Upper lobe of right lung (tissue), 1 donor: ENCODE measurements around the gene GNA14. TPM values are rescaled to one million over a fixed set of nuclear protein-coding genes. Genes with fewer than 3 reads are reported as not detected.
A peak's percentile ranks its signal among the peaks of the same experiment; 100 is the strongest.

Experiments
- ATAC-seq: fragments of 200-7000 bp; cut with Tn5 transposase; one replicate; pipeline ENCODE4 v1.9.1; 2020; ENCODE audit warnings: mild to moderate bottlenecking, moderate library complexity
- DNase-seq: peaks from one replicate; pipeline ENCODE4 v3.0.0-alpha.2; 2020
- H3K27ac ChIP-seq: fragments of 200-600 bp; one replicate; pipeline ENCODE4 v1.8.0; 2022
- H3K27me3 ChIP-seq: fragments of 200-600 bp; one replicate; pipeline ENCODE4 v1.8.0; 2022; ENCODE audit warnings: mild to moderate bottlenecking
- H3K36me3 ChIP-seq: fragments of 200-600 bp; one replicate; pipeline ENCODE4 v1.8.0; 2022
- H3K4me1 ChIP-seq: fragments of 200-600 bp; one replicate; pipeline ENCODE4 v1.8.0; 2022
- H3K4me3 ChIP-seq: fragments of 200-600 bp; one replicate; pipeline ENCODE4 v1.8.0; 2022; ENCODE audit warnings: mild to moderate bottlenecking
- H3K9me3 ChIP-seq: fragments of 200-600 bp; one replicate; pipeline ENCODE4 v1.8.0; 2022
- intact Hi-C: fragments of 100-400 bp; cut with DNase I; formaldehyde crosslinking; loops from one replicate; pipeline ENCODE4 v1.11.0; 2022
- total RNA-seq: library from RNA; stranded (reverse); fragmentation: NEBNext Ultra II Directional; extraction: Animal tissue kit (Norgen Biotek cat#: 25700); gene quantifications from one replicate; pipeline ENCODE4 v1.2.1, GENCODE V29; 2021
- TF ChIP-seq, protein P1 (sequence below): fragments of 200-600 bp; IDR thresholded peaks from one replicate; pipeline ENCODE4 v1.8.0; 2022; ENCODE audit warnings: antibody characterized with exemption
- donor health status: DM: no; HTN: yes; CAD: no; lungs with severe emphysema.

The GNA14 gene
- total RNA-seq, 1 donor from 2014 or later = 15.7 TPM

DNA sequence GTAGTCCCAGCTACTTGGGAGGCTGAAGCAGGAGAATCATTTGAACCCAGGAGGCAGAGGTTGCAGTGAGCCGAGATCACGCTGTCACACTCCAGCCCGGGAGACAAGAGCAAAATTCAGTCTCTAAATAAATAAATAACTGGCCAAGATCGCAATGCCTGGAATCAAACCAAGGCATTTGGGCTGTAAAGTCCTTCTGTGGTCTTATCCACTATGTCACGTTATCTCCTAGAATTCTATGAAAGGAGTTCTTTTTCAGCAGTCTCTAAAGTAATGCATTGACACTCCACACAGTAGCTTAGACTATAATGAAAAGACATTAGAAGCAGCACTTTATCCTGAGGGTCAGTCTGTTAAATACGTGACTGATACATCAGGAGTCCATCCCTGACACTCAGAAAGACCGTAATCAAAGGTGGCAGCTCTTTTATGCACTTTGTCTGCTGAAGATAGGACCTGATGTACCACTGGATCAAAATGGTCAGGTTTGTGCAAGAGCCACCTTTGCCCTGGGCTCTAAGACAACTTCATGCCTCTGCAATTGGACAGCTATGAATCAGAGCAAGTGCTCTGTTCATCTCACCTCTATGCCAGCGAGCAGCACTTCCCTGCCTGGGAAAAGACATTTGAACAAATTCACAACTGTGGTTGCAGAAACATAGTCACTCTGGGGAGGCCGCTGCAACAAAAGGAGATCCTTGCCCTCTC, 31.7 kb upstream of the GNA14 start:
- H3K27ac ChIP-seq = no peak overlapping the region
- no peak overlapping the region for H3K4me3 ChIP-seq
- intact Hi-C loops = no loop called here
- H3K4me1 ChIP-seq = no peaks in the 10 kb centered on the region
- TF ChIP-seq, protein P1, sequence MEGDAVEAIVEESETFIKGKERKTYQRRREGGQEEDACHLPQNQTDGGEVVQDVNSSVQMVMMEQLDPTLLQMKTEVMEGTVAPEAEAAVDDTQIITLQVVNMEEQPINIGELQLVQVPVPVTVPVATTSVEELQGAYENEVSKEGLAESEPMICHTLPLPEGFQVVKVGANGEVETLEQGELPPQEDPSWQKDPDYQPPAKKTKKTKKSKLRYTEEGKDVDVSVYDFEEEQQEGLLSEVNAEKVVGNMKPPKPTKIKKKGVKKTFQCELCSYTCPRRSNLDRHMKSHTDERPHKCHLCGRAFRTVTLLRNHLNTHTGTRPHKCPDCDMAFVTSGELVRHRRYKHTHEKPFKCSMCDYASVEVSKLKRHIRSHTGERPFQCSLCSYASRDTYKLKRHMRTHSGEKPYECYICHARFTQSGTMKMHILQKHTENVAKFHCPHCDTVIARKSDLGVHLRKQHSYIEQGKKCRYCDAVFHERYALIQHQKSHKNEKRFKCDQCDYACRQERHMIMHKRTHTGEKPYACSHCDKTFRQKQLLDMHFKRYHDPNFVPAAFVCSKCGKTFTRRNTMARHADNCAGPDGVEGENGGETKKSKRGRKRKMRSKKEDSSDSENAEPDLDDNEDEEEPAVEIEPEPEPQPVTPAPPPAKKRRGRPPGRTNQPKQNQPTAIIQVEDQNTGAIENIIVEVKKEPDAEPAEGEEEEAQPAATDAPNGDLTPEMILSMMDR = no peak
- no peaks in the 10 kb centered on the region for H3K27me3 ChIP-seq
- ATAC-seq (no peak), DNase-seq (no peak)
- no peaks in the 10 kb centered on the region for H3K9me3 ChIP-seq
- no peaks in the 10 kb centered on the region for H3K36me3 ChIP-seq

DNA sequence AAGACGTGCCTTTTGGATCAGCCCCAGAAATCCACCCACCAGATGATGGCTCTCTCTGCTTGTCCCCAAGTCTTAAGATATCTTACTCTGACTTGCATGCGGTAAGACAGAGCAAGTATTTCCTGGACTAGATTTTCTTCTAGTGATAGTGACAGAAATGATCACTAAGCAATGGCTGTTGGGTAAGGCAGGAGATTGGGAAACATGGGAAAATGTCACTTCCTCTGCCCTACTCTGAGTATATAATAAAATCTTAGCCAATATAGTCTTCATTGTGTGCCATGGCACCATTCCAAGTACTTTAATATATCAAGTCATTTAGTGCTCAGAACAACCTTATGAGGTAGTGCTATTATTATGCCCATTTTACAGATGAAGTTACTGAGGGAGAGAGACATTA, 31.0 kb upstream of the GNA14 start:
- H3K4me3 ChIP-seq = no peak overlapping the region
- peak; percentile 64 for ATAC-seq
- intact Hi-C loops = no loop called here
- H3K27ac ChIP-seq = no peak overlapping the region
- H3K4me1 ChIP-seq = no peaks in the 10 kb centered on the region
- no peak for DNase-seq
- no peaks in the 10 kb centered on the region for H3K9me3 ChIP-seq
- no peaks in the 10 kb centered on the region for H3K27me3 ChIP-seq
- TF ChIP-seq, protein P1 = no peak
- H3K36me3 ChIP-seq = no peaks in the 10 kb centered on the region

DNA sequence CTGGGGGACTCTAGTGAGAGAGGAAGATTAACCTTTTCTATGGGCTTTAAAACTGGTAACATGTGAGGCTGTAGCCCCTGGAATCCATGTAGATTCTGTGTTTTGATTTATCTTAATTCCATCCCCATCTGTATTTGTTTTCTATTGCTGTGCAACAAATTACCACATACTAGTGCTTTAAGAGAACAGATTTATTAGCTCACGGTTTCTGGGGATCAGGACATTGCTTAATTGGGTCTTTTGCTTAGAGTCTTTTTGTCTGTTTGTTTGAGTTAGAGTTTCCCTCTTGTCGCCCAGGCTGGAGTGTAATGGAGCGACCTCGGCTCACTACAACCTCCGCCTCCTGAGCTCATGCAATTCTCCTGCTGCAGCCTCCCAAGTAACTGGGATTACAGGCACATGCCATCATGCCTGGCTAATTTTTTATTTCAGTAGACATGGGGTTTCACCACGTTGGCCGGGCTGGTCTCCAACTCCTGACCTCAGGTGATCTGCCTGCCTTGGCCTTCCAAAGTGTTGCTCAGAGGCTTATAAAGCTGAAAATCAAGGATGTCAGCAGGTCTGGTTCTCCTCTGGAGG, 29.9 kb upstream of the GNA14 start:
- TF ChIP-seq, protein P1 = no peak
- DNase-seq (no peak), ATAC-seq (no peak)
- Histone ChIP-seq H3K27me3 (no peaks in the 10 kb centered on the region), H3K27ac (no peak overlapping the region), H3K4me3 (no peak overlapping the region), H3K36me3 (no peaks in the 10 kb centered on the region), H3K9me3 (no peaks in the 10 kb centered on the region), H3K4me1 (no peaks in the 10 kb centered on the region)
- intact Hi-C loops = no loop called here

DNA sequence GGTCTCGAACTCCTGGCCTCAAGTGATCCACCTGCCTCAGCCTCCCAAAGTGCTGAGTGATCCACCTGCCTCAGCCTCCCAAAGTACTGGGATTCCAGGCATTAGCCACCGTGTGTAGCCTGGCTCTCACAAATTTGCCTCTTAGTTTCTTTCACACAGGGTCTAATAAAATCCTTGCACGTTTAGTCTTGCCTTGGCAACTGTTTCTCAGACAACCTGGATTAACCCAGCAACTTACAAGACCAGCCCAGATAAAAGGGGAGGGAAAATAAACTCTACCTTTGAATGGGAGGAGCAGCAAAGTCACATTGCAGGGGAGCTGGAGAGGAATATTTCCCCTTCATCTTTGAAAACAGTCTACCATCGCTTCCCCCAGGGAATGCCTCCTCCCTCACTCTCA, 29.3 kb upstream of the GNA14 start:
- no peak overlapping the region for H3K27ac ChIP-seq
- H3K4me1 ChIP-seq = no peaks in the 10 kb centered on the region
- TF ChIP-seq, protein P1 = no peak
- no peak for DNase-seq
- no peak for ATAC-seq
- intact Hi-C loops = no loop called here
- H3K27me3 ChIP-seq = no peaks in the 10 kb centered on the region
- H3K4me3 ChIP-seq = no peak overlapping the region
- H3K36me3 ChIP-seq = no peaks in the 10 kb centered on the region
- H3K9me3 ChIP-seq = no peaks in the 10 kb centered on the region

DNA sequence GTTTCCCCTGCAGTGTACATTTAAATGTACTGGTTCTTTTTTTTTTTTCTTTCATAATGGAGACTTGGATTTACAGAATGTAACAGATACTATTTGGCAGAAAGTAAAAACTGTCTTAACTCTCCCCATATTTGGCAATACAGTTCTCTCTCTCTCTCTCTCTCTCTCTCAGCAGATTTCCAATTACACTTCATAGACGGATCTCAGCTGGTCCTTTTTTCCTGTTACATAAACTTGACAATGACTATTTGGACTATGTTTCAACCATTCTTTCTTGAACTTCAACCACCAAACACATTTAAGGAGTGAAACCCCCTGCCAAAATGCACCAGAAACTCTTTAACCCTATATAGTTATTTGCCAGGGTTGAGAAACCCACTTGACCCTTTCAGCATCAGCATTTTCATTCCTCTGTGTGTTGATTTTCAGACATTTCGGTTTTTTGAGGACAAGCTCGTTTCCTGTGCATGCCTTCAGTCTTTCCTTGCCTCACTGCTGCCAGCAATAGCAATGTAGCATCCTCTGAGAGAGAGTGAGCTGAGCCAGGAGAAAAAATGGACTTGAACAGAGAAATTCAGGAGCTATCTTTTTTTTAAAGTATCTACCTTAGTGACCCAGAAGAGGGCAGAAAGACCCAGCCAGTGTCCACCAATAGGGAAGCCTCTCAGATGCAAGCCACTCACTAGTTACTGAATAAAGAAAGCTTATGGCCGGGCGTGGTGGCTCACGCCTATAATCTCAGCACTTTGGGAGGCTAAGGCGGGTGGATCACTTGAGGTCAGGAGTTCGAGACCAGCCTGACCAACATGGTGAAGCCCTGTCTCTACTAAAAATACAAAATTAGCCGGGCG, 26.0 kb upstream of the GNA14 start:
- DNase-seq = no peak
- TF ChIP-seq, protein P1 = no peak
- no peak overlapping the region for H3K27ac ChIP-seq
- no peaks in the 10 kb centered on the region for H3K9me3 ChIP-seq
- H3K36me3 ChIP-seq = no peaks in the 10 kb centered on the region
- no peaks in the 10 kb centered on the region for H3K27me3 ChIP-seq
- H3K4me3 ChIP-seq = no peak overlapping the region
- no peak for ATAC-seq
- intact Hi-C loops = no loop called here
- H3K4me1 ChIP-seq = no peaks in the 10 kb centered on the region
